HG03565 (cell line): ENCODE results near the gene FOXF2.

Experiments
- ATAC-seq: cut with Tn5 transposase; IDR thresholded peaks from one replicate; pipeline ENCODE4 v1.9.1; 2021; ENCODE audit warnings: mild to moderate bottlenecking, moderate library complexity; ENCODE audit not compliant: unreplicated experiment

The FOXF2 gene

DNA sequence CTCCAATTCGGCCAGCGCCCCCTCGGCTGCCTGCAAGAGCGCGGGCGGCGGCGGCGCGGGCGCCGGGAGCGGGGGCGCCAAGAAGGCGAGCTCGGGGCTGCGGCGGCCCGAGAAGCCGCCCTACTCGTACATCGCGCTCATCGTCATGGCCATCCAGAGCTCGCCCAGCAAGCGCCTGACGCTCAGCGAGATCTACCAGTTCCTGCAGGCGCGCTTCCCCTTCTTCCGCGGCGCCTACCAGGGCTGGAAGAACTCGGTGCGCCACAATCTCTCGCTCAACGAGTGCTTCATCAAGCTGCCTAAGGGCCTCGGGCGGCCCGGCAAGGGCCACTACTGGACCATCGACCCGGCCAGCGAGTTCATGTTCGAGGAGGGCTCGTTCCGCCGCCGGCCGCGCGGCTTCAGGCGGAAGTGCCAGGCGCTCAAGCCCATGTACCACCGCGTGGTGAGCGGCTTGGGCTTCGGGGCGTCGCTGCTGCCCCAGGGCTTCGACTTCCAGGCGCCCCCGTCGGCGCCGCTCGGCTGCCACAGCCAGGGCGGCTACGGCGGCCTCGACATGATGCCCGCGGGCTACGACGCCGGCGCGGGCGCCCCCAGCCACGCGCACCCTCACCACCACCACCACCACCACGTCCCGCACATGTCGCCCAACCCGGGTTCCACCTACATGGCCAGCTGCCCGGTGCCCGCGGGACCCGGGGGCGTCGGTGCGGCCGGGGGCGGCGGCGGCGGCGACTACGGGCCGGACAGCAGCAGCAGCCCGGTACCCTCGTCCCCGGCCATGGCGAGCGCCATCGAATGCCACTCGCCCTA is 963 bp downstream of the FOXF2 start:
- no peak for ATAC-seq

DNA sequence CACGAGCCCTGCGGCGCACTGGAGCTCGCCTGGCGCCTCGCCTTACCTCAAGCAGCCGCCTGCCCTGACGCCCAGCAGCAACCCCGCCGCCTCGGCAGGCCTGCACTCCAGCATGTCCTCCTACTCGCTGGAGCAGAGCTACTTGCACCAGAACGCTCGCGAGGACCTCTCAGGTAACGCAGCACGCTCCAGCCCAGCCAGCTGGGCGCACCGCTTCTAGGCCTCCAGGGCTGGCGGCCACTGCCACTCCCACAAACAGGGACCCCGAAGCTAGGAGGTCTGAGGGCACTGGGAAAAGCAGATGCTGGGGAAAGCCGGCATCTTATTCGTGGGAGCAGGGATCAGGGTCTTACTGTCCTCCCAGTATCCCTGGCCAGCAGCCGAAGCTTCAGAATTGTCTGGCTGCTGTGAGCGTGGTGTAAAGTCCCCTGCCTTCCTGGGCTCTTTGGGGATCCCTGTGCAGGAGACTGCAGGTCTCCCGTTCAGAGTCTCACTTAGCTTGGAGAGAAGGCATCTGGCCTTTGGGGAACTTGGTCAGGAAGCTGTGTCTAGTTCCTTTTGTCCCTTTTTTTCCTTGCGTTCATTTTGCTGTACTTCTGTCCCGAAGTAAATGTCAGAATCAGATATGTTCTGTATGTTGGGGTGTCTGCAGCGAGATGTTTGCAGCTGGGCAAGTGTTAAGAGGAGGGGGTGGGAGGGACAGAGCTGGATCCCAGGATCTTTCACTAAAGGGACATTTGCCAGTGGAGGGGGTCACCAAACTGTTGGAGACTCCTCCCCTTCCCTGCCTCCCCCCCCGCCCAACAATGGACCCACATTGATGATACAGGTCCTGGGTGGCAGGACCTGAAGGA is 1.8 kb downstream of the FOXF2 start:
- ATAC-seq: no peak

DNA sequence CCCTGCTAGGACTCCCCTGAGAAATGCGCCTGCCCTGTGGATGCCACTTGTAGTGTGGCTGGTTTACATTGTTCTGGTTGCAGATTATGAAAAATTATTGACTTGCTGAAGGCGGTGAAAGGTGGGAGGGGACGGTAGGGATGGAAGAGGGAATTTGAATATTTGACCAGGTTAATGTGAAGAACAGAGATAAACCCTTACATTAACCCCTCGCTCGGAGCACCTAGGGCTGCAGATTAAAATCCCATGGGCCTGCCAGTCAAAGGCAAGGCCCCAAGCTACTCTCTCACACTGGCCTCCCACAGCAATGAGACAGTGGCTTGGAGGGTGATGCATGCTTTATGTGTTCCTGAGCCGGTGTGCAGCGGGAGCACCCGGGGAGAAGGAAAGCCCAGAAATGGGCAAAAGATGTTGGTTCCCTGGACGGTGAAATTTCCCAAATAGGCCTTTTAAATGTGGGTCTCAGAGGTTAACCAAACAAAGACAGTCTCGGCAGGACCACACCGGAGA is 2.5 kb downstream of the FOXF2 start:
- no peak for ATAC-seq

DNA sequence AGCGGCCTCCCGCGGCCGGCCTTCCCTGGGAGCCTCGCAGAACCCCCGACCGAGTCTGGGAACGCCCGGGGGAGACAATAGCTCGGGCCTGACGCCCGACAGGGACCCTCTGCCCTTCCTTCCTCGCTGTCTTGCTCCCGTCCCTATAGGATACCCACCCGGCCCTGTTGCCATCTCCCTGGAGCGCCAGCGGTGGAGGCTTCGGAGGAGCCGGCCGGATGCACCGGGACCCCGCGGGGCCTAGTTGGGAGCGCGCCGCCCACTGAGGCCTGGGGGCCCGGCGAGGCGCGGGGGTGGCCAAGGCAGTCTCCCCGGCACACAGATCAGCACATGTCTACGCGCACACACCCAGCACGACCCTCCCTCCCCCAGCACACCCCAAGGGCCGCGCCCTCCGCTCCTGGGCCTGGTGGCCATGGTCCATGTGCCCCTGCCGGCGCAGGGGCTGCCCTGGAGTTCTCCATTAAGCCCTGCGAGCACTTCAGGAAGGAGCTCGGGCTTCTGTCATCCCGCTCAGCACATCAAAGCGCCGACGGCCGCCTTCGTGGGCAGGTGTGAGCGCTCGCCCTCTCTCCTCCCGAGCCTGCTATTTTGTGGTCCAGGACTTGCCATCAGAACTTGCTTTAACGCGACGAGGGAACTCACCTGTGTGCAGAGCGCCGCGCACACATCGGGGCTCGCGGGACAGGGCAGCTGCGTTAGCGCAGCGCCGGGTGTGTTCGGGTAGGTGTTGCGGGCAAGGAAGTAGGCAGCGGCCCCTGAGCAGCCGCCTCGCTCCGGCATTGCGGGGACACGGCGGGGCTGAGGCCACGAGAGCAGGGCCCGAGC is 3.7 kb downstream of the FOXF2 start:
- ATAC-seq: no peak

DNA sequence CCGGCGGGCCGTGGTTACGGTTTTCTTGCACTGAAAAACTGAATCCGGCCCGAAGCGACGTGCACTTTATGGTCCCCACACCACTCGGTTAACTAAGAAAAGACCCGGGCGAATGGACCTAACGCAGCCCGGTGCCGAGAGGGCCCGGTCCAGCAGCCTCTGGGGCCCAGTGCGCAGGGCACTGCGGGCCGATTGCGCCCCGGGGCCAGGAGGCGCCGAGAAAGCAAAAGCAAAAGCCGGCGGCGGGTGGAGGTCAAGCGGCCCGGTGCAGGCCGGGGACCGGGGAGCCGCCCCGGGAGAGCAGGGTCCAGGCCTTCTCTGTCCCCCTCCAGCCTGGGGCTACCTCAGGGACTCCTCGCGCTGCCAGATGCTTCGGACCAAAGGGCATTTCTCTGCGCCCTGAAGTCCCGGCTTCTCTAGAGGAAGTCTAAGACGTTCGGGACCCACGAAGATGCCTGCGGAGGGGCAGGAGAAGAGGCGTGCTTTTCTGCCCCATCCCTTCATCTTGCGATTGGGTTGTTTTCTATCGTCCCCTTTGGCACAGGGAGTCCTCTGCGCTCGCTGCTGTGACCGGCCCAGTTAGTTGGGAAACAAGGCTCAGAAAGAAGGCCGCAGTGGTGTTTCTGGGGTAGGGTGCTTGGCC is 4.4 kb downstream of the FOXF2 start:
- ATAC-seq: no peak

DNA sequence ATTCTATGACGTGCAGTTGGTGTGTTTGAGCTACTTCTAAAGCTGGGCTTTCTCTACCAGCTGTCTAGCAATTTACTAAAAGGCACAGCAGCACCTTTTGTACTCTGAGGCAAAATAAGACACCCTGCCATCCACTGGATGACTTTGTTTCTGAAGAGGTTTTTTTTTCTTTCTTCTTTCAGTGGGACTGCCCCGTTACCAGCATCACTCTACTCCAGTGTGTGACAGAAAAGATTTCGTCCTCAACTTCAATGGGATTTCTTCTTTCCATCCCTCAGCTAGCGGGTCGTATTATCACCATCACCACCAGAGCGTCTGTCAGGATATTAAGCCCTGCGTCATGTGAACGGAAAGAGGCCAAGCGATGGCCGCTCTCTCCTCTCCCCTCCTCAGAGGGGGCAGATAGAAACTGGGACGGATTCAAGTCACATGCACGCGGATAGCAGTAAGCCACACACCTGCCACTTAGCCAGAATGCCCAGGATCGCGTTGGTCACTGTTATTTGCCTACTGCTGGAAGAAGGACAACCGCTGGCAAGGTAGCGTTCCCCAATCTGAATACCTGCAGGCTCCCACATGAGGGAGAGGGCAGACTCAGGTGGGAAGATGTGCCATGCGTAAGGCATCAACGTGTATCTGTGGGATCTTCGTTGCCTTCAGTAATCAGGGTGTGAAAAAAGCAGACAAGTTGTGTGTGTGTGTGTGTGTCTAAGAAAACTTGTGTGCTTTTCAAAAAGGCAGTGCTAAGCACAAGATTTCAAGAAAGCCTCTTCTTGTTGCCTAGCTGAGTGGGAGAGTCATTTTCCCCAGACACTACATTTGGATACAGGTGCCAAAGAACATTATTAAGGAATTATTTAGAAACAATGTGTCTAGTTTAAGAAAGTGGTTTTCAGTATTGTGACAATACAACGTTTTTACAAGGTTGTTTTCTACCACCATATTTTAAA is 5.4 kb downstream of the FOXF2 start:
- no peak for ATAC-seq

DNA sequence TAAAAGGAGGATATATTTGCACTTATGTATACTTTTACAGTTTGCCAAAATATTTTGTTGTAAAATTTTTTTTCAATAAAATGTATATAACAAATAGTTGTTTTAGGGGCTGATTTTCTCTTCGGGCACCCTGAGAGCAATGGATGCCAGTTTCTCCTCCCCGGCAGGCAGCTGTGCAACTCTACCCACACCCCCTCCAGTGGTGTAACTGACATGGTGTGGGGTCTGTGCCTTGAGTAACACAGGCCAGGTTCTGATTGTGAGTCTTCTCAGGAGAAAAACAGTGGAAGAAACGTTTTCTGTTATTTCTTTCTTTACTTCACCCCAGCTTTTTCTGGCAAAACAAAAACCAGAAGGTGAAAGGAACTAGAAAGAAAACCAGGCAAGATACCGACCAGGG is 6.1 kb downstream of the FOXF2 start:
- no peak for ATAC-seq

DNA sequence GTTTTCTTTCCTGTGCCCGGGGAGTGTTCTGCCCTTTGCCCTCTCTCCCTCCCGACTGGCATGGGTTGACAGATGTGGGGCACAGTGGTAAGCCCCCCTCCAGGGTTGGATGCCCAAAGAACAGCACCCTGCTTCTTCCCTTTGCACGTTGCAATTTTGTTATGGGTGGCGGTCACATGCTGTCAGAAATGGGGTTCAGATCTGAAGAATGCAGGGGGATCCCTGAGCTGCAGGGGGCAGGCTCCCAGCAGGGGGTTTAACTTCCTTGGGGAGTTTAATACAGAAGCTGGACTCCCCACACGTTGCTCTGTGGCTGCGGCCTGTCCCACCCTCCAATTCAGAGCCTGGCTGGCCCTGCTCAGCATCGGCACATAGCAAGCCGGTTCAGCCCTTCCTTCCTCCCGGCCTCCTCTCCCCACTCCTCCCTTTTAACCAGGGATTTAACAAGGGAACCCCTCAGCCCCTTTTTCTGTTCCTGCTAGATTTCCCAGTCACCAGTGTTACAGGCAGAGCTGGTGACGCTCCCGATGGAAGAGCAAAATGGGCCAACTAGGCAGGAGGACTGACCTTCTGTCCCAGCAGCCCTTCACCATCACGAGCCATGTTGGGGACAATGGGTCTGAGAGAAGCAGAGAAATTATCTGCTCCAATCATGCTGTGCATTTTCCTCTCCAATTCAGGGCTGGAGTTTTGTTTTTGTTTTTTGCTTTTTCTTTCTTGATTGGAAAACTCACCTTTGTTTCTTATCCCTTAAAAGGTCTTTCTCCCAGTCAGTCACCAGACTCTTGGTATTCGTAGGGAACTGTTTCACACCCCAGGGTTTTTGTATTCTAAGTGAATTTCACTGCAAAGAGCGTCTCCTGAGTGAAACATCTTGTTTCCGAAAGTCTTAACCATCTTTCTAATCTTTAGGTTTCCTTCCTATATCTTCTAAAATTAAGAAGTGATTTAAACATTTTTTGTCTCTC is 6.8 kb downstream of the FOXF2 start:
- ATAC-seq: no peak

DNA sequence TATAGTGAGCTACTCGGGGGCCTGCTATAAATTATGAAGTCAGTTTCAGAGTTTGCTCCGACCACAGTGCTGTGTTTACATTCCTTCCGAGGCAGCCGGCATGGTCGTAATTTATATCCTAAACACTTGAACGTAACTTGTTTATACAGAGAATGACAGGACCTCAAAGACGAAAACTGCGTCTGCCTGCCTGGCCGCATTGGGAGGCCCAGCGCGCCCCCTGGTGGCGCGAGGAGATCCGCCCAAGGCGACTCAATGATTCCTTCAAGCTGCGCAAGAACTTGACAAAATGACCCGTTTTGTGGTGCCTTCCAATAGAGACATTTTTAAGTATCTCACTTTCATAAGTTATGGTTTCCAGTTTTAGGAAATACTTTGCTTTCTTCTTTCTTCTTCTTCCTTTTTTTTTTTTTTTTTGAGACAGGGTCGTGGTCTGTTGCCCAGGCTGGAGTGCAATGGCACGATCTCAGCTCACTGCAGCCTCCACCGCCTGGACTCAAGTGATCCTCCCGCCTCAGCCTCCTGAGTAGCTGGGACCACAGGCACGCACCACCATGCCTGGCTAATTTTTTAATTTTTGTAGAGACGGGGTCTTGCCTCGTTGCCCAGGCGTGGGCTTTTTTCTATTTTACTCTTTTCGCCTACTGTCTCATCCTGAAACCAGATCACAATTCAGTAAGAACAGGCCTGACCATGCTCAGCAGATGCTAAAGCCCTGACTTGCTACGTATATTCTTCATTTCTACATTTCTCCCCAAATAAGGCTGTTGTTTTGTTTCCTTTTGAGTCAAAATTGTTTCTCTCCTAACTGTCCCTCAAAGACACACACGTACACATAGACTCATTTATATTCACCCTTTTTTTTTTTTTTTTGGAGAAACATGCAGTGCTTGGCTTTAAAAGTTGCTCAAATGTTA is 7.8 kb downstream of the FOXF2 start:
- peak; percentile 58 for ATAC-seq

DNA sequence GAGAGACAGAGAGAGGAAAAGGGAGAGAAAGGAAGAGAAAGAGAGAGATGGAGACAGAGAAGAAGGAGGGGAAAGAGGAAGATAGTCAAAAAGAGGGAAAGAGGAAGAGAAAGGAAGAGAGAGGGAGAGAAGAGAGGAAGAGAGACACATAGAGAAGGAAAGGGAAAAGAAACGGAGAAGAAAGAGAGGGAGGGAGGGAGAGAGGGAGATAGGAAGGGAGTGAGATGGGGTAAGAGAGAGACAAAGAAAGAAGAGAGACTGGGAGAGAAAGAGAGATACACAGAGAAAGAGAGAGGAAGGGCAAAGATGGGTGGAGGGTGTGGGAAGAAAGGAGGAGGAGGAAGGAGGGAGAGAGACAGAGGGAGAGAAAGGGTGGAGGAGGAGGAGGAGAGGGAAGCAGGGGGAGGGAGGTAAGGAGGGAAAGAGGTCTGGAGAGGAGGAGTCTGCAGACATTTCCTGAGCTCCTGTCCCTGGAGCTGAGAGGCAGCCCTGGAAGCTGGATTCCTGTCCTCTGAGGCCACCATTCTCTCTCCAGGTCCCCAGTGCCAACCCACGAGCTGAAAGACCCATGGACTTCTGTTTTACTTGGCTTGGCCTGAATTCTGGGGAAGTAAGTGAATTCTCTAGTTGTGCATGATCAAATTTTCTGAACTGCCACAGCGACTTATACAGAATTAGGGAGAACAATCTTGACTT is 9.9 kb downstream of the FOXF2 start:
- ATAC-seq: no peak

DNA sequence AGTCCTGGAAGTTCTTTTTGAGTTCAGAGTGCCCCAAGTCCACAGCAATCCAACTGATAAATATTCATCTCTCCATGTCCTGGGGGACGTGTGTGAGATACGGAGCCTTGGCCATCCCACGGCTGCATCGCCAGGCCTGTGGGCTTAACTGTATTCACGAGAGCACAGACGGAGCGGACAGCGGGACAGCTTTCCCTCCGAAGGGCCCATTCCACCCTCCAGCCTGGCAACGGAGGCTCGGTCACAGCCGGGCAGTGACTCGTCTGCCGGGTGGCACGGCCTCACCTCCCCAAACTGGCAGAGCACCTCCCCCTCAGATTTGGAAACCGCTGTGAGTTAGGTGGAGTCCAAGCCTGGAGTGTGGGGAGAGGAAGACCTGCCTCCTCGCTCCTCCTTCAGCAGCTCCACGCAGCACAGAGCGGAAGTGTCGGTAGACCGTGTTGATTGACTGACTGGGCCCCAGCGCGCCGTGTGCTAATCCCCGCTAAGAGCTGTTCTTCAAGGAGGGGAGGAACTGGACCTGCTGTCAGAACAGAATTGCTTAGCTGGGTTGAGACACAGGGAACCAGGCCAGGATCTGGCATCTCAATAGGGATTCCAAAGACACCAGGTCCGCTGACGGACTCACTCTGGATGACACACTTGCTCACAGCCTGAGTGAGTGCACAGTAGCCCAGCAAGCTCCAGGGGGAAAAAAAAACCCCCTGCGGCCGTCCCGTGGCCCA is 10.9 kb downstream of the FOXF2 start:
- no peak for ATAC-seq

DNA sequence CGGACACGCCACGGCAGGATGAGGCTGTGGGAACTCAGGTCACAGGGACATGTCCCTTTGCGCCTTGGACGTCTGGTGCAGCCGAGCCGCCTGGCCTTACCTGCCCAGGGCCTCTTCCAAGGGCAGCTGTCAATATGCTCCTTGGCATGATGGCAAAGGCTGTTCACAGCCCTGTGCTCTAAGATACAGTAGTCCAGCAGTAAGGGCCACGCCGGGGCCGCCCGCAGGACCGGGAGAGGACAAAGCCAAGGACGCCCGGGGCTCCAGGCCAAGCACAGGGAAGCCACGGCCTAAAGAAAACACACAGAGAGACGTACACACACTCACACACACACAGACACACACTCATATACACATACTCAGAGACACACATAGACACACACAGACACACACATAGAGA is 13.0 kb downstream of the FOXF2 start:
- no peak for ATAC-seq

DNA sequence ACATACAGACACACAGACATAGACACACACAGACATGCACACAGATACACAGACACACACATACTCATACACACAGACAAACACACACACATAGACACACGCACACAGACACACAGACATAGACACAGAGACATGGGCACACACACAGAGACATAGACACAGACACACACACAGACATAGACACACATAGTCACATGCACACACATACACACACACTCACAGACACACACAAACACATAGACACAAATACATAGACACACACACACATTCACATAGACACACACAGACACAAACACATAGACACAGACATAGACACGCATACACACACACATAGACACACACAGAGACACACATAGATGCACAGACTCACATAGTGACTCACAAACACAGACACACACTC is 13.5 kb downstream of the FOXF2 start:
- no peak for ATAC-seq

DNA sequence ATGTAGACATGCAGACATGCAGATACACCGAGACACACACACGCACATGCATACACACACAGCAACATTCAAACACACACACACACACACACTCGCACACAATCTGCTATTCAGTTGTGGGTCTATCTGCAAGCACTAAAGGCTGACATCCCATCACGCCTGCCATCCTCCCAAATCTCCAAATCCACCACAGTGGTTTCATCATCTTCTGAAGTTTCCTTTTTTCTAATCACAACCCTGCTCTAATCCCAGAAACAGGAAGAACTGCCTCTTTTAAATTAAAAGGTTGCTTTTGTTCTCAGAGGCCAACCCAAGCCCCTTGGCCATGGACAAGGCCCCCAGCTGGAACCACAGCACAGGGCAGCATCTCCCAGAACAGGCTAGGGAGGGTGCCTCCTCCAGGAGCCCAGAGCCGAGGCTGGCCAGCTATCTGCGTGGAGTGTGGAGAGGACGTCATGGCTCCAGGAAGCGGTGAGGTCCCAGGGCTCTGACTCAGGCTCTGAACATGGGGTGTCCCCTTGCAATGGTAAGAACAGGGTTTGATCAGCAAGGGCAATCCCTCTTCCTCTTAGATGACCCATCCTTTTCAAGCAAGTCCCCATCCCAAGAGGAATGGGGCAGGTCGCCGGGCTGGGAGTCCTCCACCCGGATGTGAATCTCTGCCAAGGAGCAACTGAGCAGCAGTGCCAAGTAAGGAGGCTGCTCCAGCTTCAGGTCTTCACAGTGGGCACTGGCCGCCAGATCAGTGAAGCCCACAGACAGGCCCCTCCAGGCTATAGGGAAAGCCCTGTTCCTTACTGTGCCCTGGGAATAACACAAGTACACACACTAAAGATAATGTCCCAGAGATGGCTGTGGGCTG is 14.7 kb downstream of the FOXF2 start:
- no peak for ATAC-seq

DNA sequence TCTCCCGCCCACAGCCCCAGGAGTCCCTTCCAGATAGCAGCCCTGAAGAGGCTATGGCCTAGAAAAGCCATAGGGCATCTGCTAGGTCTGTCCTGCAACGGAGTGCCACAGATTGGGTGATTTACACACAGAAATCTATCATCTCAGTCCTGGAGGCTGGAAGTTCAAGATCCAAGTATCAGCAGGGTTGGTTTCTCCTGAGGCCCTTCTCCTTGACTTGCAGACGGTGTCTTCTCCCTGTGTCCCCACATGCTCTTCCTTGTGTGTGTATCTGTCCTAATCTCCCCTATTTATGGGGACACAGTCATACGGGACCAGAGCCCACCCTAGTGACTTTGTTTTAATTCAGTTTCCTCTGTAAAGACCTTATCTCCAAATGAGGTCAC is 15.3 kb downstream of the FOXF2 start:
- ATAC-seq: no peak
